NCI-H2171 (cell line): ENCODE data around the gene SIGLEC1.

Experiments
- DNase-seq: peaks from one replicate; lab custom pipeline; 2025; lab: John Stamatoyannopoulos, UW

SIGLEC1 gene

GRCh38 chr20:3744806-3745685 is 32.6 kb upstream of the SIGLEC1 start:
- peak; percentile 58 for DNase-seq

GRCh38 chr20:3744037-3744436 is 31.6 kb upstream of the SIGLEC1 start:
- no peak for DNase-seq

- no peak for DNase-seq
These were observed 30.9 kb upstream of the SIGLEC1 start for GRCh38 chr20:3743251-3743650.

- DNase-seq = no peak
These were observed 29.5 kb upstream of the SIGLEC1 start for GRCh38 chr20:3741836-3742458.

- DNase-seq = no peak
These were observed 28.4 kb upstream of the SIGLEC1 start for GRCh38 chr20:3740615-3741301.

- no peak for DNase-seq
These were observed 27.6 kb upstream of the SIGLEC1 start for GRCh38 chr20:3739926-3740451.

GRCh38 chr20:3739054-3739925 is 26.9 kb upstream of the SIGLEC1 start:
- DNase-seq = no peak

- no peak for DNase-seq
These were observed 26.0 kb upstream of the SIGLEC1 start for GRCh38 chr20:3738111-3739053.

GRCh38 chr20:3735768-3736167 is 23.4 kb upstream of the SIGLEC1 start:
- no peak for DNase-seq

GRCh38 chr20:3734111-3734843 is 21.9 kb upstream of the SIGLEC1 start:
- DNase-seq = no peak

- no peak for DNase-seq
These were observed 21.0 kb upstream of the SIGLEC1 start for GRCh38 chr20:3733119-3733995.

GRCh38 chr20:3732327-3733118 is 20.1 kb upstream of the SIGLEC1 start, which contains the start of gene HSPA12B:
TSS of gene HSPA12B (plus strand) at chr20:3732685. CDS start at chr20:3738675, 5,990 bp downstream.
- DNase-seq = no peak

GRCh38 chr20:3731944-3732326 is 19.5 kb upstream of the SIGLEC1 start:
- DNase-seq = no peak

GRCh38 chr20:3730803-3731672 is 18.6 kb upstream of the SIGLEC1 start:
- DNase-seq = no peak

- DNase-seq = no peak
These were observed 17.6 kb upstream of the SIGLEC1 start for GRCh38 chr20:3729811-3730540.

- no peak for DNase-seq
These were observed 17.0 kb upstream of the SIGLEC1 start for GRCh38 chr20:3729378-3729777.
